Hepatocyte (in vitro differentiated cells): ENCODE measurements around the gene DGKI. TPM values are rescaled to one million over a fixed set of nuclear protein-coding genes. Genes with fewer than 3 reads are reported as not detected.

Source experiments
- DNase-seq: peaks from one replicate; pipeline ENCODE4 v3.0.0-alpha.2; 2016; ENCODE audit warnings: low spot score
- H2AFZ ChIP-seq: fragments of 200-600 bp; sonication (generic); 2 replicates; pipeline ENCODE4 v1.6.0; 2016; ENCODE audit warnings: antibody characterized with exemption, mild to moderate bottlenecking
- H3K27ac ChIP-seq: fragments of 200-600 bp; sonication (generic); 2 replicates; pipeline ENCODE4 v1.5.1; 2016; ENCODE audit warnings: mild to moderate bottlenecking
- H3K27me3 ChIP-seq: fragments of 200-600 bp; sonication (generic); 2 replicates; pipeline ENCODE4 v1.6.1; 2016
- H3K36me3 ChIP-seq: fragments of 200-600 bp; sonication (generic); replicated peaks from 2 replicates; pipeline ENCODE4 v1.5.1; 2016; ENCODE audit warnings: low read depth; ENCODE audit not compliant: insufficient read depth
- H3K4me1 ChIP-seq: fragments of 200-600 bp; sonication (generic); 2 replicates; pipeline ENCODE4 v1.5.1; 2016; ENCODE audit warnings: mild to moderate bottlenecking, moderate library complexity; ENCODE audit not compliant: insufficient read depth
- H3K4me2 ChIP-seq: fragments of 200-600 bp; sonication (generic); 2 replicates; pipeline ENCODE4 v1.6.0; 2016
- H3K4me3 ChIP-seq: fragments of 200-600 bp; sonication (generic); 2 replicates; pipeline ENCODE4 v1.5.1; 2016; ENCODE audit warnings: mild to moderate bottlenecking
- H3K79me2 ChIP-seq: fragments of 200-600 bp; sonication (generic); 2 replicates; pipeline ENCODE4 v1.6.0; 2017; ENCODE audit warnings: mild to moderate bottlenecking
- H3K9me2 ChIP-seq: fragments of 200-600 bp; sonication (generic); replicated peaks from 2 replicates; pipeline ENCODE4 v1.6.0; 2017; ENCODE audit warnings: mild to moderate bottlenecking; ENCODE audit not compliant: insufficient read depth
- H3K9me3 ChIP-seq: fragments of 200-600 bp; sonication (generic); 2 replicates; pipeline ENCODE4 v1.5.1; 2016; ENCODE audit warnings: low read depth, mild to moderate bottlenecking
- H4K20me1 ChIP-seq: fragments of 200-600 bp; sonication (generic); 2 replicates; pipeline ENCODE4 v1.6.0; 2016; ENCODE audit warnings: mild to moderate bottlenecking; ENCODE audit not compliant: insufficient read depth, poor library complexity, severe bottlenecking
- EZH2 ChIP-seq: fragments of 200-600 bp; sonication (generic); IDR thresholded peaks from 2 replicates; pipeline ENCODE4 v1.6.1; 2016; ENCODE audit warnings: antibody characterized with exemption, mild to moderate bottlenecking, borderline replicate concordance
- EZH2phosphoT487 ChIP-seq: fragments of 200-600 bp; sonication (generic); IDR thresholded peaks from one replicate; pipeline ENCODE4 v1.6.1; 2018; ENCODE audit warnings: antibody characterized with exemption, mild to moderate bottlenecking, low read depth, moderate library complexity; ENCODE audit not compliant: unreplicated experiment, severe bottlenecking
- WGBS: methylation state at CpG from one replicate; pipeline ENCODE4 v1.1.6; 2016; ENCODE audit warnings: low lambda C conversion rate; ENCODE audit errors: missing lambda C conversion rate; 5-methylcytosine and 5-hydroxymethylcytosine counted together
- polyA plus RNA-seq: library from polyadenylated mRNA; unstranded; fragments of >200 nt; fragmentation: Nextera tagmentation; extraction: Ambion mirVana; gene quantifications from 2 replicates; pipeline ENCODE4 v1.2.1, GENCODE V29; 2016
- total RNA-seq: library from RNA; depleted of rRNA; stranded (reverse); fragments of >200 nt; gene quantifications from 2 replicates; pipeline ENCODE4 v1.2.3, GENCODE V29; 2014
- TF ChIP-seq, protein P1 (sequence below): fragments of 200-600 bp; sonication (generic); IDR thresholded peaks from 2 replicates; pipeline ENCODE4 v1.5.1; 2016; ENCODE audit warnings: antibody characterized with exemption, mild to moderate bottlenecking; ENCODE audit not compliant: poor library complexity

Gene DGKI
- total and polyA plus RNA-seq, 2 experiments from 2014 or later: 0.47 to 1.8 TPM

- WGBS: 82% methylated on average over 2 of the region's 2 CpGs
- Histone ChIP-seq H4K20me1 (no peaks in the 10 kb centered on the region), H3K9me3 (no peaks in the 10 kb centered on the region), H3K4me2 (no peak overlapping the region), H3K4me1 (no peaks in the 10 kb centered on the region), H3K79me2 (no peaks in the 10 kb centered on the region), H3K27me3 (no peaks in the 10 kb centered on the region), H2AFZ (no peak overlapping the region), H3K4me3 (no peak overlapping the region), H3K27ac (no peak overlapping the region), H3K9me2 (no peaks in the 10 kb centered on the region), H3K36me3 (no peaks in the 10 kb centered on the region)
- no peak for DNase-seq
- TF ChIP-seq EZH2phosphoT487 (no peak), EZH2 (no peak)
- TF ChIP-seq, protein P1, sequence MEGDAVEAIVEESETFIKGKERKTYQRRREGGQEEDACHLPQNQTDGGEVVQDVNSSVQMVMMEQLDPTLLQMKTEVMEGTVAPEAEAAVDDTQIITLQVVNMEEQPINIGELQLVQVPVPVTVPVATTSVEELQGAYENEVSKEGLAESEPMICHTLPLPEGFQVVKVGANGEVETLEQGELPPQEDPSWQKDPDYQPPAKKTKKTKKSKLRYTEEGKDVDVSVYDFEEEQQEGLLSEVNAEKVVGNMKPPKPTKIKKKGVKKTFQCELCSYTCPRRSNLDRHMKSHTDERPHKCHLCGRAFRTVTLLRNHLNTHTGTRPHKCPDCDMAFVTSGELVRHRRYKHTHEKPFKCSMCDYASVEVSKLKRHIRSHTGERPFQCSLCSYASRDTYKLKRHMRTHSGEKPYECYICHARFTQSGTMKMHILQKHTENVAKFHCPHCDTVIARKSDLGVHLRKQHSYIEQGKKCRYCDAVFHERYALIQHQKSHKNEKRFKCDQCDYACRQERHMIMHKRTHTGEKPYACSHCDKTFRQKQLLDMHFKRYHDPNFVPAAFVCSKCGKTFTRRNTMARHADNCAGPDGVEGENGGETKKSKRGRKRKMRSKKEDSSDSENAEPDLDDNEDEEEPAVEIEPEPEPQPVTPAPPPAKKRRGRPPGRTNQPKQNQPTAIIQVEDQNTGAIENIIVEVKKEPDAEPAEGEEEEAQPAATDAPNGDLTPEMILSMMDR: no peak
Observed at GRCh38 chr7:137732168-137732567, 114.6 kb downstream of the DGKI start.

DNA sequence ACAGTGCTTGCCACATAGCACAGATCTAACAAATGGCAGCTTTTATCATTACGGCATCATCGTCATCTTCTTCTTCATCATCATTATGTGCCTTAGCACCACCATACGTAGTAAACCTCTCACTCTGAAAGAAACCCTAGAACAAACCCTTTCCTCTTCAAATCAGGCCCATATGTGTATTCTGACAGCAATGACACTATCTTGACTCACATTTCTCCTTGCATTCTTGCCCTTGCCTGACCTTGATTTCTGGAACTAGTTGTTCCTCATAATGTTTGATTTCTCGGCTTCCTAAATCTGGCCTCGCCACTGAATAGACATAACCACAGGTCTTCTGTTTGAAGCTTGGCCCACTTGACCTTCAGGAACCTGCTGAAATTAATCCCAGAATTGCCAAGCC, 115.3 kb downstream of the DGKI start:
- H2AFZ ChIP-seq: no peak overlapping the region
- H3K4me3 ChIP-seq: no peak overlapping the region
- H3K79me2 ChIP-seq: no peaks in the 10 kb centered on the region
- 91% methylated on average over 5 of the region's 5 CpGs for WGBS
- H3K4me1 ChIP-seq: no peaks in the 10 kb centered on the region
- no peaks in the 10 kb centered on the region for H3K36me3 ChIP-seq
- H3K4me2 ChIP-seq: no peak overlapping the region
- TF ChIP-seq EZH2phosphoT487 (no peak), EZH2 (no peak)
- TF ChIP-seq, protein P1: no peak
- no peaks in the 10 kb centered on the region for H3K9me3 ChIP-seq
- no peak overlapping the region for H3K27ac ChIP-seq
- H3K27me3 ChIP-seq: no peaks in the 10 kb centered on the region
- no peaks in the 10 kb centered on the region for H3K9me2 ChIP-seq
- DNase-seq: no peak
- H4K20me1 ChIP-seq: no peaks in the 10 kb centered on the region

DNA sequence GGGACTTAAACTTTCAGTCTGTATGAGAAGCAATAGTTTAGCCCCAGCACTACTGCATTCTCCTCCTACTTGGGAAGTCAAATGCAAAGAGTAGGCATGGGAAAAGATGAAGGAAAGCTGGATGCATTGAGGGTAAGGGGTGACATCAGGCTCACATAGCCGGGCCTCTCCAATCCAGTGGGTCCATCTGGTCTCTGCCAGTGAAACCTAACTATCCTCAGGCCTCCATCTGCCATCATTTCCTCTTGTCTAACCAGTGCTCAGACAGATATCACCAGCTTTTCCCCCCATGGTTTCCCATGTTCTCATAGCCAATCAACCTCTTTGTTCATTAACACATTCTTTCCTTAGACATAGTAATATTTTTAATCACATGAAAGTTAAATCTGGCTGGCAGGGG, 118.3 kb downstream of the DGKI start:
- Histone ChIP-seq H3K4me2 (no peak overlapping the region), H3K9me2 (no peaks in the 10 kb centered on the region), H3K27me3 (peaks cover 8% of the 10 kb centered on the region), H2AFZ (no peak overlapping the region), H3K9me3 (no peaks in the 10 kb centered on the region), H3K4me1 (no peaks in the 10 kb centered on the region), H3K79me2 (no peaks in the 10 kb centered on the region), H3K27ac (no peak overlapping the region), H4K20me1 (no peaks in the 10 kb centered on the region), H3K36me3 (no peaks in the 10 kb centered on the region), H3K4me3 (no peak overlapping the region)
- DNase-seq: no peak
- no peak for TF ChIP-seq EZH2
- TF ChIP-seq EZH2phosphoT487: no peak
- TF ChIP-seq, protein P1: no peak
- WGBS: 93% methylated on average over 1 of the region's 1 CpG

- Histone ChIP-seq H3K9me2 (no peaks in the 10 kb centered on the region), H3K4me3 (no peak overlapping the region), H3K27ac (no peak overlapping the region), H3K36me3 (no peaks in the 10 kb centered on the region), H3K27me3 (peaks cover 8% of the 10 kb centered on the region), H3K9me3 (no peaks in the 10 kb centered on the region), H4K20me1 (no peaks in the 10 kb centered on the region), H2AFZ (no peak overlapping the region), H3K4me1 (no peaks in the 10 kb centered on the region), H3K4me2 (no peak overlapping the region), H3K79me2 (no peaks in the 10 kb centered on the region)
- no peak for TF ChIP-seq EZH2phosphoT487
- no peak for TF ChIP-seq EZH2
- TF ChIP-seq, protein P1: no peak
- DNase-seq: no peak
- WGBS: 92% methylated on average over 2 of the region's 2 CpGs
Observed at GRCh38 chr7:137727413-137727812, 119.4 kb downstream of the DGKI start.
